ENCODE measurements around the gene S100A1.

S100A1 gene

GRCh38 chr1:153608742-153609584 is 19.3 kb upstream of the S100A1 start:
- TF ChIP-seq HDGF (IDR thresholded peaks at IDR 0.05; ENCODE audit: borderline replicate concordance), result no peak
- TF ChIP-seq LEF1 (IDR thresholded peaks at IDR 0.05; ENCODE audit: borderline replicate concordance), result no peak
- no peak for TF ChIP-seq L3MBTL2 (conservative IDR thresholded peaks at IDR 0.05)
- no peak for TF ChIP-seq FOXK2 (IDR thresholded peaks at IDR 0.05)
- peak; percentile 88 for TF ChIP-seq PKNOX1 (IDR thresholded peaks at IDR 0.05)
- TF ChIP-seq ZNF384 (IDR thresholded peaks at IDR 0.05), result no peak
- TF ChIP-seq SUZ12 (IDR thresholded peaks at IDR 0.05), result no peak
- ChIA-PET CTCF (interaction anchor here (0.6 kb wide), 1 partner anchor 19 kb away, joined by 3 read pairs; the partner anchor contains the start of gene S100A13), POLR2A (interaction anchor here (1.4 kb wide), 1 partner anchor 19 kb away, joined by 6 read pairs; the partner anchor contains the start of gene S100A13)
- DNase-seq (ENCODE audit: extremely low spot score), result no peak

GRCh38 chr1:153609585-153609907 is 18.7 kb upstream of the S100A1 start:
- CTCF ChIA-PET, result no interaction called here
- DNase-seq (ENCODE audit: extremely low spot score), result no peak
- no peak for TF ChIP-seq FOXK2 (IDR thresholded peaks at IDR 0.05)
- TF ChIP-seq PKNOX1 (IDR thresholded peaks at IDR 0.05), result no peak
- TF ChIP-seq FOXM1 (IDR thresholded peaks at IDR 0.05; ENCODE audit: borderline replicate concordance), result no peak
- no peak for TF ChIP-seq SUZ12 (IDR thresholded peaks at IDR 0.05)
- no peak for TF ChIP-seq LEF1 (IDR thresholded peaks at IDR 0.05; ENCODE audit: borderline replicate concordance)
- TF ChIP-seq ZNF384 (IDR thresholded peaks at IDR 0.05), result no peak
- TF ChIP-seq BHLHE40 (IDR thresholded peaks at IDR 0.05; ENCODE audit: borderline replicate concordance), result no peak
- no peak for TF ChIP-seq FOXA1 (IDR thresholded peaks at IDR 0.05)
- no peak for TF ChIP-seq ARNT (IDR thresholded peaks at IDR 0.05)
- POLR2A ChIA-PET, result interaction anchor here (1.5 to 3.7 kb wide), 2 partner anchors 18 to 25 kb away, joined by 7 to 31 read pairs; partner anchors contain the start of genes CHTOP and S100A13

- ChIA-PET CTCF (no interaction called here), POLR2A (interaction anchor here (1.5 to 3.7 kb wide), 2 partner anchors 17 to 24 kb away, joined by 7 to 31 read pairs; partner anchors contain the start of genes CHTOP and S100A13)
- TF ChIP-seq NFRKB (IDR thresholded peaks at IDR 0.05), result no peak
- no peak for TF ChIP-seq ZNF384 (IDR thresholded peaks at IDR 0.05)
- TF ChIP-seq PKNOX1 (IDR thresholded peaks at IDR 0.05), result no peak
- no peak for DNase-seq (ENCODE audit: extremely low spot score)
Measured at GRCh38 chr1:153610334-153610733, 17.9 kb upstream of the S100A1 start.

GRCh38 chr1:153610811-153611301 is 17.4 kb upstream of the S100A1 start:
- no peak for DNase-seq (ENCODE audit: extremely low spot score)
- no peak for TF ChIP-seq SUZ12 (IDR thresholded peaks at IDR 0.05)
- TF ChIP-seq HDGF (IDR thresholded peaks at IDR 0.05; ENCODE audit: borderline replicate concordance), result no peak
- TF ChIP-seq TARDBP (IDR thresholded peaks at IDR 0.05), result no peak
- TF ChIP-seq BHLHE40 (IDR thresholded peaks at IDR 0.05; ENCODE audit: borderline replicate concordance), result no peak
- TF ChIP-seq LEF1 (IDR thresholded peaks at IDR 0.05; ENCODE audit: borderline replicate concordance), result no peak
- TF ChIP-seq NFRKB (IDR thresholded peaks at IDR 0.05), result no peak
- POLR2A ChIA-PET, result interaction anchor here (1.5 to 3.7 kb wide), 2 partner anchors 16 to 24 kb away, joined by 7 to 31 read pairs; partner anchors contain the start of genes CHTOP and S100A13
- CTCF ChIA-PET, result no interaction called here

- ChIA-PET POLR2A (interaction anchor here (1.5 to 3.7 kb wide), 2 partner anchors 16 to 23 kb away, joined by 7 to 31 read pairs; partner anchors contain the start of genes CHTOP and S100A13), CTCF (no interaction called here)
- DNase-seq (ENCODE audit: extremely low spot score), result no peak
- no peak for TF ChIP-seq NFRKB (IDR thresholded peaks at IDR 0.05)
- TF ChIP-seq ELF4 (IDR thresholded peaks at IDR 0.05), result no peak
- TF ChIP-seq PKNOX1 (IDR thresholded peaks at IDR 0.05), result no peak
- TF ChIP-seq FOXK2 (IDR thresholded peaks at IDR 0.05), result no peak
- TF ChIP-seq SUZ12 (IDR thresholded peaks at IDR 0.05), result no peak
- TF ChIP-seq ZNF384 (IDR thresholded peaks at IDR 0.05), result no peak
- no peak for TF ChIP-seq SP1 (IDR thresholded peaks at IDR 0.05)
- no peak for TF ChIP-seq LEF1 (IDR thresholded peaks at IDR 0.05; ENCODE audit: borderline replicate concordance)
- TF ChIP-seq FOXM1 (IDR thresholded peaks at IDR 0.05; ENCODE audit: borderline replicate concordance), result no peak
- no peak for TF ChIP-seq CTBP1 (IDR thresholded peaks at IDR 0.05; ENCODE audit: borderline replicate concordance)
- TF ChIP-seq HDGF (IDR thresholded peaks at IDR 0.05; ENCODE audit: borderline replicate concordance), result no peak
- no peak for TF ChIP-seq FOXA1 (IDR thresholded peaks at IDR 0.05)
- no peak for TF ChIP-seq L3MBTL2 (conservative IDR thresholded peaks at IDR 0.05)
- TF ChIP-seq ARNT (IDR thresholded peaks at IDR 0.05), result no peak
Measured at GRCh38 chr1:153611356-153611755, 16.9 kb upstream of the S100A1 start.

All from HEK293T (cell line).